ENCODE results near the gene CDH23.

Gene CDH23

GRCh38 chr10:71863203-71863602, 466.5 kb downstream of the CDH23 start:
- H3K36me3 ChIP-seq (ENCODE audit: control insufficient read depth, low read length) = no peaks in the 10 kb centered on the region
- no peaks in the 10 kb centered on the region for H3K79me2 ChIP-seq (ENCODE audit: control insufficient read depth, low read length)
- H4K20me1 ChIP-seq (ENCODE audit: control insufficient read depth, insufficient read depth, low read depth, low read length) = no peaks in the 10 kb centered on the region
- TF ChIP-seq CTCF (IDR thresholded peaks at IDR 0.05; ENCODE audit: low read depth, low read length, poor library complexity, severe bottlenecking) = no peak
- no peak for TF ChIP-seq EZH2phosphoT487 (IDR thresholded peaks at IDR 0.05; ENCODE audit: borderline replicate concordance, low read length)
- H3K27ac ChIP-seq (ENCODE audit: low read depth, low read length) = no peak overlapping the region
- H3K4me3 ChIP-seq (ENCODE audit: low read length) = no peak overlapping the region
- no peak overlapping the region for H3K4me2 ChIP-seq (ENCODE audit: low read length)
- H3F3A ChIP-seq (ENCODE audit: control insufficient read depth, insufficient read depth) = no peaks in the 10 kb centered on the region
- no peaks in the 10 kb centered on the region for H3K9me2 ChIP-seq (replicated peaks; ENCODE audit: control insufficient read depth, low read length)
- H3K27me3 ChIP-seq (ENCODE audit: control insufficient read depth, low read length) = peaks cover 4% of the 10 kb centered on the region; the same call in 1 of the 2 replicates
- no peaks in the 10 kb centered on the region for H3K9me3 ChIP-seq (ENCODE audit: control insufficient read depth, insufficient read depth, low read length)
- peaks cover 11% of the 10 kb centered on the region for H3K4me1 ChIP-seq (ENCODE audit: control insufficient read depth, low read length)

- H3K9me3 ChIP-seq (ENCODE audit: control insufficient read depth, insufficient read depth, low read length) = no peaks in the 10 kb centered on the region
- H3K4me2 ChIP-seq (ENCODE audit: low read length) = no peak overlapping the region
- H3K9me2 ChIP-seq (replicated peaks; ENCODE audit: control insufficient read depth, low read length) = no peaks in the 10 kb centered on the region
- no peaks in the 10 kb centered on the region for H4K20me1 ChIP-seq (ENCODE audit: control insufficient read depth, insufficient read depth, low read depth, low read length)
- TF ChIP-seq CTCF (IDR thresholded peaks at IDR 0.05; ENCODE audit: low read depth, low read length, poor library complexity, severe bottlenecking) = no peak
- TF ChIP-seq EZH2phosphoT487 (IDR thresholded peaks at IDR 0.05; ENCODE audit: borderline replicate concordance, low read length) = no peak
- no peaks in the 10 kb centered on the region for H3K36me3 ChIP-seq (ENCODE audit: control insufficient read depth, low read length)
- no peaks in the 10 kb centered on the region for H3K27me3 ChIP-seq (ENCODE audit: control insufficient read depth, low read length)
- no peak overlapping the region for H3K27ac ChIP-seq (ENCODE audit: low read depth, low read length)
- H3F3A ChIP-seq (ENCODE audit: control insufficient read depth, insufficient read depth) = no peaks in the 10 kb centered on the region
- no peaks in the 10 kb centered on the region for H3K79me2 ChIP-seq (ENCODE audit: control insufficient read depth, low read length)
- no peak overlapping the region for H3K4me3 ChIP-seq (ENCODE audit: low read length)
- H3K4me1 ChIP-seq (ENCODE audit: control insufficient read depth, low read length) = peaks cover 6% of the 10 kb centered on the region
These were observed 468.2 kb downstream of the CDH23 start for GRCh38 chr10:71864911-71865361.
